NCI-H526 treated with DMSO at 0.1 percent for 48 hours (cell line): ENCODE data around the gene SPIRE2.
A peak's percentile ranks its signal among the peaks of the same experiment; 100 is the strongest.
"Not testable (repeated sequence)": the region's sequence is repeated elsewhere in the genome, so short reads cannot be mapped to it uniquely, and the experiment has no call there.

Experiments used
- DNase-seq: peaks from one replicate; lab custom pipeline; 2025; lab: John Stamatoyannopoulos, UW

Gene SPIRE2

DNA sequence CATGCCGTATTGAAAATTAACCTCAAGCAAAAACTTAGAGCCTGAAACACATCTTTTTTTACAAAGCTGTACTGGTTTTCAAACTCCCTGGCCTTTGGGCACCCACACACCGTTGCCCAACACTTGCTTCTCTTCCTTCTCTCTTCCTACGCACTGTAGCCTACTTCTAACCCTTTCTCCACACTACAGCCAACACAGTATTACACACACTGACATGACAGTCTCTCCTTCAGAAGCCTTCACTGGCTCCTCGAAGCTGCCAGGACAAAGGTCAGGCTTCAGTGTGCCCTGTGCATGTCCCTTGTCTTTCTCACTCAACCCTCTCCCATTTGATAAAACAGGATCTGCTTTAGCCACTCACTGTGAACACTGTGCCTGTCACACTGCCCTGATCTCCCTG, 19.8 kb upstream of the SPIRE2 start:
- DNase-seq = no peak

DNA sequence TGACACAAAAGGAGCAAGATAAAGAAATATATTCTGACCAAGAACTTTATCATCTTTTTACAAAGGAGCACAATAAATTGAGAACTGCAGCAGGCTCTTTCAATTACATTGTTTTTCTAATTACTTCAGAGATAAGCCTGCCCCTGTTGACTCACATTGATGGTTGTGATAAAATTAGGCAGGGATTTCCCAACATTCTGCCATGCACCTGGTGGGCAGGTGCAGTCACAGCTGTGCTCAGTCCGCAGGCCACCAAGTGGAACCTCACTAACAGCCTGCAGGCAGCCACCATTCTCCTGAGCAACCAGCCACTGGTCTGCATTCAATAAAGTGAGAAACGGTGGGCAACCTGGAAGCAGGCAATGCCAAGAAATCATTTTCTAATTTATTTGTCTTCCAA, 17.0 kb upstream of the SPIRE2 start:
- DNase-seq = no peak

DNA sequence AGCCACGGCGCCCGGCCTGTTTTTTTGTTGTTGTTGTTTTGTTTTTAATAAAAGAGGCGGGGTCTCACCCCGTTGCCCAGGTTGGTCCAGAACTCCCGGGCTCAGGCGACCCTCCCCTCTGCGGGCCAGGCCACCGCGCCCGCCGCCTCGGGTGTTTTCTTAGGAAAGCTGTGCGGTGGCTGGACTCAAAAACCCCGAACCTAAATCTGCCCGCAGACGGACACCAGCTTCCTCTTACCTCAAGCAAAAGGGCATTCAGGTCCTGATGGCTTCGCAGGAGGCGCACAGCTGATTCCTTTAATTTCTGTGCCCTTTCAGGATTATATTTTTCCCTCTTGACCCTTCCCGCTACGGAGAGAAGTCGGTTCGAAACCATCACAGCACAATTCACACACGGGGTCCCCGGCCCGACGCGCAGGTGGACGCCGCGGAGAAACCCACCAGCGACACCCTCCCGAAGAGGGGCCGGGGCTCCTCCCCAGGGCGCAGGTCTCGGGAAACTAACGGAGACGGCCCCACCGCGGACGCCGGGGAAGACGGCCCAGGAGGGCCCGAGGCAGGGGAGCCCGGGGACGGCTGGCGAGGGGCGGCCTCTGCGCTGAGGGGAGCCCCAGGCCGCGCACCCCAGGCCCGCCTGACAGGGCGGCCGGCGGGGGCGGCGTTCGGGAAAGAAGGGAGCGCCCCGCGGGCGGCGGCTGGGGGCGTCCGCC, 12.5 kb upstream of the SPIRE2 start:
- DNase-seq = no peak

DNA sequence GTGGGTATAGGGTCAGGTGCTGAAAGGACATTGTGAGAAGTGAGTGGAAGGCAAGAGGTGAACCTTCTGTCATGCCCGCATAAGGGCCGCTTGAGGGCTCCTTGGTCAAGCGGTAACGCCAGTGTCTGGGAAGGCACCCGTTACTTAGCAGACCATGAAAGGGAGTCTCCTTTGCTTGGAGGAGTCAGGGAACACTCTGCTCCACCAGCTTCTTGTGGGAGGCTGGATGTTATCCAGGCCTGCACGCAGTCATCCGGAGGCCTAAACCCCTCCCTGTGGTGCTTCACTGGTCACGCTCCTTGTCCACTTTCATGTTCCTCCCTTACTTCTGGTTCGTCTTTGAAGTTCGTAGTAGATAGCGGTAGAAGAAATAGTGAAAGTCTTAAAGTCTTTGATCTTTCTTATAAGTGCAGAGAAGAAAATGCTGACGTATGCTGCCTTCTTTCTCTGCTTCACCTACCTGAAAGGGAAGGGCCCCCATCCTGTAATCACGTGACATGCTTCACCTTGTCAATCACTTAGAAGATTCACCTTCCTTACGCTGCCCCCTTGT, 9.3 kb upstream of the SPIRE2 start:
- not testable (repeated sequence) for DNase-seq

DNA sequence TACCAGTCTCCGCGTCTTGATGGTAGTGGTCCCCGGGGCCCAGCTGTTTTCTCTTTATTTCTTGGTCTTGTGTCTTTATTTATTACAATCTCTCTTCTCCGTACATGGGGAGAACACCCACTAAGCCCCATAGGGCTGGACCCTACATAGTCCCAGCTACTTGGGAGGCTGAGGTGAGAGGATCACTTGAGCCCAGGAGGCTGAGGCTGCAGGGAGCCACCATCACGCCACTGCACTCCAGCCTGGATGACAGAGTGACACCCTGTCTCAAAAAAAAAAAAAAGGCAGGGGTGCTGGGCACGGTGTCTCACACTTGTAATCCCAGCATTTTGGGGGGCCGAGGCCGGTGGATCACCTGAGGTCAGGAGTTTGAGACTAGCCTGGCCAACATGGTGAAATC, 8.8 kb upstream of the SPIRE2 start:
- not testable (repeated sequence) for DNase-seq

DNA sequence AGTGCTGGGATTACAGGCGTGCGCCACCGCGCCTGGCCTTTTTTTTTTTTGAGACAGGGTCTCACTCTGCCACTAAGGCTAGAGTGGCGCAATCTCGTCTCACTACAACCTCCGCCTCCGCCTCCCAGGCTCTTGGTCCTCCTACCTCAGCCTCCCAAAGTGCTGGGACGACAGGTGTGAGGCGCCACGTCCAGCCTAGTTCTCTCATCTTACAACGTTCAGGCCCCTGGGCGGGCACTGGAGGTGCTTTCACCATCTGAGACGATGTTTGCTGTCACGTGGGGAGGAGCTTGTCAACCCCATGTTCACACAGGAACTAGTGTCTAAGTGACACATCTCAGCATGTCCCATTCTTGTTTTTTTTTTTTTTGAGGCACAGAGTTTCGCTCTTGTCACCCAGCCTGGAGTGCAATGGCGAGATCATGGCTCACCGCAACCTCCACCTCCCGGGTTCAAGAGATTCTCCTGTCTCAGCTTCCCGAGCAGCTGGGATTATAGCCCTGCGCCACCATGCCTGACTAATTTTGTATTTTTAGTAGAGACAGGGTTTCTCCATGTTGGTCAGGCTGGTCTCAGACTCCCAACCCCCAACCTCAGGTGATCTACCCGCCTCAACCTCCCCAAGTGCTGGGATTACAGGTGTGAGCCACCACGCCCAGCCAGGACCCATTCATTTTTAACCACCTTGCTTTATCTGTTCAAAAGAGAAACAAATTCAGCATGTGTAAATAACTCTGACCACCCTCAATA, 6.7 kb upstream of the SPIRE2 start:
- no peak for DNase-seq

DNA sequence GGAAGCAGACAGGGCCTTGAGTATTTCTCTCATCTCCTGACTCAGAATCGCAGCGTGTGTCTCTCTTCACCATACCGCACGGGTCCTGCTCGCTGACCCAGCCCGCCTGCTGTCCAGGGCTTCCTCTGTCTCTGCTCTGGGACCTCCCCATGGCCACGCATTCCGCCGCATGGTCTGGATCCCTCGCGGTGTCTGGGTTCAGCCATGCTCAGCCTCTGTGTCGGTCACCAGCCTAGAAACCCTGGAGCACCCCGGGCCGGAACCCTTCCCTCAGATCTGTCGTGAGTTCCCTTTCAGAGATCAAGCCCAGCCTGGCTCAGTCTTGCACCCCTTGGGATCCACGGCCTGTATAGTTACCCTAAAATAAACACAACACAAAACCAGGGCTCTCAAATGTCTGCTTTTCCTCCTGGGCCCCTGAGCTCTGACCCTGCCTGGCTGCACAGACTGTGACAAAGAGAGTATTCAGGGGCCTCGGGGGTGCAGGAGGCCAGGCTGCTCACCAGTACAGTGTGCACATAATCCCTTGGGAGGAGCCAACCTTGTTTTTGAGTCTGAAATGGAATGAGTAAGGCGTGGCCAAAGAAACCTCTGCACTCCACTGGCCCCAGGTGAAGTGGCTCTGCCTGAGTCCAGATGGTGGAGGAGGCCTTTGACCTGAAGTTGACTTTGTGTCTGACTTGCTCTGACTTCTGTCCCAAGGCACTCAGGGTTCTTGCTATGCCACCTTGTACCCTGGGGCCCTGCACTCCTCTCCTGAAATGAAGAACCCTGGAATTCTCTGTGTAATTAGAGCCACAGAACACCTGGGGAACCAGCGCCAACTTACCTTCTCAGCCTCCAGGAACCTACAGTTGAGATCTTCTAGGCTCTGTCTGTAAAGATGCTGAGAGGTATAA, 5.8 kb upstream of the SPIRE2 start:
- DNase-seq = peak; percentile 78

DNA sequence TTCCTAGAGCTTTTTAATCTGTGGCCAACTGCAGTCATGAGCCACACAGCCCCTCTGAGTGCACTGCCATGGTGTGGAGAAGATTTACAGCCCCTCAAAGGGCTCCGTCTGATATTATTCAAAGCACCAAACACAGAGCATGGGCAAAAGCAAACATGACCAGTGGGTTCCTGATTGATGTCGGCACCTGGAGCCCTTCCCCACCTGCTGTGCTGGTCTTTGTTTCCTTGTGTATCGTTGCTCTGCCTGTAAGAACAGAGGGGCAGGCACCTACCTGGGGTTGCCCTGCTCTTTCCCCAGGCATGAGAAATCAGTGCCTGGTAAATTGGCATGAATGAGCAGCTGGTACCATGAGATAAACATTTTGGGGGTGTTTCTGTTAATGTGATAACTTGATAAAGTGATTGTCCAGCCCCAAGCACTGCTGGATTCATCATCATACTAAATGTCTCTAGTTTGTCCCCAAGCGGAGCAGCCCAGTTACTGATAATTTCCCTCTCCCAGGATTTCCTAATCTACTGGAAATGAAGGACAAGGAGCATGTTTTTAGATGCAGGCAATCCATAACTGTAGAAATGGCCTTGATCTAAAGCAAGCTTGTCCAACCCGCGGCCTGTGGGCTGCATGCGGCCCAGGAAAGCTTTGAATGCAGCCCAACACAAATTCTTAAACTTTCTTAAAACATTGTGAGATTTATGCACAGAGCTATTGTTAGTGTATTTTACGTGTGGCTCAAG, 5.0 kb upstream of the SPIRE2 start:
- DNase-seq = peak; percentile 75

DNA sequence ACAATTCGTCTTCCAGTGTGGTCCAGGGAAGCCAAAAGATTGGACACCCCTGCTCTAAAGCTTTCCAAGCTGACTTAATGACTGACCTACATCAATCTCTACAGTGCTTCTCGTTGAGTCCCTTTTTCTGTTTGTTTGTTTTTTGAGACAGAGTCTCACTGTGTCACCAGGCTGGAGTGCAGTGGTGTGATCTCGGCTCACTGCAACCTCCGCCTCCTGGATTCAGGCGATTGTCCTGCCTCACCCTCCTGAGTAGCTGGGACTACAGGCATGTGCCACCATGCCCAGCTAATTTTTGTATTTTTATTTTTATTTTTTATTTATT, 4.5 kb upstream of the SPIRE2 start:
- not testable (repeated sequence) for DNase-seq

DNA sequence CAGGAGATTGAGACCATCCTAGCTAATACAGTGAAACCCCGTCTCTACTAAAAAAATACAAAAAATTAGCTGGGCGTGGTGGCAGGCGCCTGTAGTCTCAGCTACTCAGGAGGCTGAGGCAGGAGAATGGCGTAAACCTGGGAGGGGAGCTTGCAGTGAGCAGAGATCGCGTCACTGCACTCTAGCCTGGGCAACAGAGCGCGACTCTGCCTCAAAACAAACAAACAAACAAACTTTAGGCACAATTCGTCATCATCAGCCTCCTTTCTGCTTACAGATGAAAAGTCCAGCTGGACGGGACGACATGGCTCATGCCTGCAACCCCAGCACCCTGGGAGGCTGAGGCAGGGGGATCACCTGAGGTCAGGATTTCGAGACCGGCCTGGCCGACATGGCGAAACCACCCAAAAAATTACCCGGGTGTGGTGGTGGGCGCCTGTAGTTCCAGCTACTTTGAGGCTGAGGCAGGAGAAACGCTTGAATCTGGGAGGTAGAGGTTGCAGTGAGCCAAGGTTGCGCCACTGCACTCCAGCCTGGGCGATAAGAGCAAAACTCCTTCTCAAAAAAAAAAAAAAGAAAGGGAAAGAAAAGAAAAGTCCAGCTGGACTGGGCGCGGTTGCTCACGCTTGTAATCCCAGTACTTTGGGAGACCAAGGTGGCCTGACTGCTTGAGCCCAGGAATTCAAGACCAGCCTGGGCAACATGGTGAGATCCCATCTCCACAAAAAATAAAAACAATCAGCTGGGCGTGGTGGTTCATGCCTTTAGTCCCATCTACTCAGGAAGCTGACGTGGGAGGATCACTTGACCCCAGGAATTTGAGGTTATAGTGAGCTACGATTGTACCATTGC, 1.5 kb upstream of the SPIRE2 start:
- no peak for DNase-seq

DNA sequence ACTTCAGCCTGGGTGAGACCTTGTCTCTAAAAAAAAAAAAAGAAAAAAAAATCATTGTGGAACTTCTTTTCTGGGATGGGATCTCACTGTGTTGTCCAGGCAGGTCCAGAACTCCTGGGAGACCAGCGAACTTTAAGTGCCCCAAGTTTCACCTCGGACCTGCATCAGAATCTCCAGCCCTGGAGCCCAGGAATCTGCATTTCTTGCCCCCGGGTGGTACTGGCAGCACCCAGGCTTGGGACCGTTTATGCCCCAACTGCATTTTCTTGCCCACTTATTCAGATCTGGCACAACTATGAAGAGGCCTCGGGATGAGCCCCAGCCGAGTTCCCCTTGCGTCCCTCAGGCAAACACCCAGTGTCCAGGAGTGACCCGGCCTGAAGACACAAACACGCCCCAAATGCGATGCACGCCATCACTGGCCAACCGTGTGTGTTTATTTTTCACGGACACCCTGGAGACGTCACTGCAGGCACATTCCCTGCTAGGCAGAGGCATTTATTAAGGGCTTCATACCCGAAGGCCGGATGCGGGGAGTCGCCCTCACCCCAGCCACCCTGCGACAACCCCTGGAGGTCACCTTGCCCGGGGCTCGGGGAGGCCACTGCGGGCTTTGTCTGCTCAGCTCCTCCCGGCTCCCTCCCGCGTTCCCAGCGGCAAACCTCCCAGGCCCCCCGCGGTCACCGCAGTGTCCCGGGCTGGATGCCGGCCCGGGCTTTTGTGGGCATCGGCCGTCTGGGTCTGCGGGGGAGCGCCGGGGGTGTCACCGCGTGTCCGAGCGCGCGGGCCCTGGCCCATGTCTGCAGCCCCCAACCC, 684 bp upstream of the SPIRE2 start:
- no peak for DNase-seq

DNA sequence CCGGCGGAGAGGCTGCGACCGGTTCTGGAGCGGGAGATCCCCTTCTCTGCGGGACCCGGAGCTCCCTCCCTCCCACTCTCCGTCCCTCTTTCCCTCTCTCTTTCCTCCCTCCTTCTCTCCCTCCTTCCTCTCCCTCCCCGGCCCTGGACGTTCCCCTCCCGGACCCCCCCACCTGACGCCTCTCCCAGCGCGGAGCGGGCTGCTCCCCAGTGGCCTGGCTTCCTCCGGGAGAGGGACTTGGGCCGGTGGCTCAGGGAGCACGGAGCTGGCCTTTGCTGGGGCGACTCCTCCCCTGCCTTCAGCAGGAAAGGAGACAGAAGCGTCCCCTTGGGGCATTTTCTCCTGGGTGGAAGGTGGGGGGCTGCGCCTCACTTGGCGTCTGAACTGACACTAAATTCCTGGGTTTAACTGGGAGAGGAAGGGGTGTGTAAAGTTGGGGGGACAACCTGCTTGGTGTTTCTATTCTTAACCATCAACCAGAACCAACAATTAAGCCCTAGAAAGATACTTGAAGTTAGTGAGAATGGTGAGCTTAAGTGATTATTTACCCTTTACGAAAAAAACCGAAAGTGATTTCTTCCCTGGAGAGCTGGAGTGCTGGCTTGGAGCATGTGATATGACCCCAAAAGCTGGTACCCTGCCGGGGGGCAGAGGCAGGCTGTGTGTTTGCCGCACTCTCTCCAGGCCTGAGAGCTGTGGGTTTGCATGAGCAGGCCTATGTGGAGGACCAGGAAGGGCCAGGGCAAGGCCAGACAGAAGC, 775 bp downstream of the SPIRE2 start:
- no peak for DNase-seq

DNA sequence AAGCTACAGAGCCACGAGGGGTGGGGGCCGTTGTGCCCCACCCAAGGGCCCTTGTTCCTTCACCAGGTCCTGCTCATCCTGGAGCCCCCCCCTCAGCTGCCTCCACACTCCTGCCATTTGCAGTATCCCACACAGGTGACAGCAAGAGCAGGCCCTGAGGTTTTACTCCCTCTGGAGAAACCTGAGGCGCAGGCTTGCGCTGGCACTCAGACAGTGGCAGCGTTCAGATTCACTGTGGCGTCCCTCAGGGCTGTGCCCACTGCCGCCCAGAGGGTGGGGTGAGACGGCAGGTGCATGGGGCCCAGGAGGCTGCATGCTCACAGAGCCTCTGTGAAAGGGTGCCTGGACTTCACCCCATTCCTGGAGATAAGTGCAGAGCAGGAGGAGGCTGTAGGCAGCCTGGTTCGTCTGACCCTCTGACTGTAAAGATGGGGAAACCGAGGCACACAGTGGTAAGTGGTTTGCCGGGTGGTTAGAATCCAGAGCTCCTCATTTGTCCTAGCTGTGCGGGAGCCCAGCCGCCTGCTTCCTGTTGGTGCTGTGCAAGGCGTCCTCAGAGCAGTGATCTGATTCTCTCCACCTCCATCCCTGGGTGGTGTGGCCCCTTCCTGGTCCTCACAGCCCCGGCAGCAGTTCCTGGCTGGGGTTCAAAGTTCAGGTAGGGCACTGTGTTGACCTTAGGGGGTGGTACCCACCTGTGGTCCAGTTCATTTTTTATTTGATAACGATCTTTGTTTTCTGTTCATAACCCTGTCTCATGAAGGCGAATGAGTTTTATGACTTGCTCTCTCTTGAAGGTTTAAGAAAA, 1.6 kb downstream of the SPIRE2 start:
- DNase-seq = no peak

DNA sequence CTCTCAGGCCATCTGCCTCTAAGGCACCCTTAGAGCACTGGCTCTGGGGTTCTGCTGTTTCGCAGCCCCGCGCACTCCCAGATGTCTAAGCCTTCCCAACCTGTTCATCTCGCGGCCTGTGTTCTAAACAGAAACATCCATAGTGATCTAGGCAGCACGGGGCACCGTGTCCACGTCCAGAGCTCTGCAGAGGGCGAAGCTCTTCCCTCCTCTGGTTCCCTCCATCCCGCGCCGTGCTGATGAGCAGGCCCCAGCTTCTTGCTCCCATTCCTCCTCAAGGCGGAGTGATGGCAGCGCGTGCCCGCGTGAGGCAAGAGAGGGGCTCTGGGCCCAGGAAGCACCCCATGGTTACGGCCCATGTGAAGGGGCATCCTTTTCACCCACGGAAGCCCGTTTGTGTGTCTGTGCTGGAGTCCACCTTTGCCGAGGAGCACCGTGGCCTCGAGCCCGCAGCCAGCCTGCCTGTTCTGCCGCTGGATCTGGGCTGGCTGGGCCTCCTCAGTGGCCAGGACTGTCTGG, 3.6 kb downstream of the SPIRE2 start:
- no peak for DNase-seq

DNA sequence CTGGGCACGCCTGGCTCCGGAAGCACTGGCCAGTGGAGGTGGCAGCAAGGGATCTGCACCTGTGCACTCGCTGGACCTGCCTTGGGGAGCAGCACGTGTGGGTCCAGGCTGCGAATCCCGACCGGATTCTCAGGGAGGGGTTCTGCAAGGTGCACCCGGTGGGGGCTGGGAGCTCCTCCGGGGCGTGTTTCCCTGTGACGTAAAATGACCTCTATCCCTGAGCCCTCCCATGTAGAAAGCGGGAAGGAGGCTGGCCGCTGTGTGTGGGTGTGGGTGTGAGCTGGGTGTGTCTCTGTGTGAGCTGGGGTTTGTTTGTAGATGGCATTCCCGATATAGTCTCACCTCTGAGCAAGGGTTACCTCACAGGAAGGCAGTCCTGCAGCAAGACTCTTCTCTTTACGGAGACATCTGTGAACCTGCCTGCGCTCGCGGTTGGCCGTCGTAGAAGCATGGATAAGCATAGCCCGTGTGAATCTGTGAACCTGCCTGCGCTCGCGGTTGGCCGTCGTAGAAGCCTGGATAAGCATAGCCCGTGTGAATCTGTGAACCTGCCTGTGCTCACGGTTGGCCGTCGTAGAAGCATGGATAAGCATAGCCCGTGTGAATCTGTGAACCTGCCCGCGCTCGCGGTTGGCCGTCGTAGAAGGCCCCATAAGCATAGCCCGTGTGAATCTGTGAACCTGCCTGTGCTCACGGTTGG, 5.5 kb downstream of the SPIRE2 start:
- DNase-seq = not testable (repeated sequence)

DNA sequence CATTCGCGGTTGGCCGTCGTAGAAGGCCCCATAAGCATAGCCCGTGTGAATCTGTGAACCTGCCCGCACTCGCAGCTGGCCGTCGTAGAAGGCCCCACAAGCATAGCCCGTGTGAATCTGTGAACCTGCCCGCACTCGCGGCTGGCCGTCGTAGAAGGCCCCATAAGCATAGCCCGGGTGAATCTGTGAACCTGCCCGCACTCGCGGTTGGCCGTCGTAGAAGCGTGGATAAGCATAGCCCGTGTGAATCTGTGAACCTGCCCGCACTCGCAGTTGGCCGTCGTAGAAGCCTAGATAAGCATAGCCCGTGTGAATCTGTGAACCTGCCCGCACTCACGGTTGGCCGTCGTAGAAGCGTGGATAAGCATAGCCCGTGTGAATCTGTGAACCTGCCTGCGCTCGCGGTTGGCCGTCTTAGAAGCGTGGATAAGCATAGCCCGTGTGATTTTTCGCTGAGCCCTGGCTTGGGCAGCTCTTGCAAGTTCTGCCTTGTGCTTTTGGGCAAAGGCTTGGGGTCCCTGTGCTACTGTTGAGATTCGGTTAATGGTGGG, 6.6 kb downstream of the SPIRE2 start:
- DNase-seq = not testable (repeated sequence)

DNA sequence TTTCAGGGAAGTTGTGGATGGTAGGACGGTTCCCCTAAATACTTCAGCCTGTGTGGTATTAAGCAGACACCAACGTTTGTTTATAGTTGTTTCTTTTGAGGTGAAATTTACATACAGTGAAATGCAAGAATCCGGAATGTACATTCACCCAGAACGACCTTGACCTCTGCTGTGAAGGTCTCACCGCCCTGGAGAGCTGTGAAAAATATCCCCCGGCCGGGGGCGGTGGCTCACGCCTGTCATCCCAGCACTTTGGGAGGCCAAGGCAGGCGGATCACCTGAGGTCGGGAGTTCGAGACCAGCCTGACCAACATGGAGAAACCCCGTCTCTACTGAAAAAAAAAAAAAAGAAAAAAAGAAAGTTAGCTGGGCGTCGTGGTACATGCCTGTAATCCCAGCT, 8.2 kb downstream of the SPIRE2 start:
- DNase-seq = not testable (repeated sequence)
